ENCODE results near the gene TRMT44.
"Not testable (repeated sequence)": the region's sequence is repeated elsewhere in the genome, so short reads cannot be mapped to it uniquely, and the experiment has no call there.

The TRMT44 gene

GRCh38 chr4:8471211-8471875 lies 30.8 kb downstream of the TRMT44 start:
- no peak for DNase-seq

DNA sequence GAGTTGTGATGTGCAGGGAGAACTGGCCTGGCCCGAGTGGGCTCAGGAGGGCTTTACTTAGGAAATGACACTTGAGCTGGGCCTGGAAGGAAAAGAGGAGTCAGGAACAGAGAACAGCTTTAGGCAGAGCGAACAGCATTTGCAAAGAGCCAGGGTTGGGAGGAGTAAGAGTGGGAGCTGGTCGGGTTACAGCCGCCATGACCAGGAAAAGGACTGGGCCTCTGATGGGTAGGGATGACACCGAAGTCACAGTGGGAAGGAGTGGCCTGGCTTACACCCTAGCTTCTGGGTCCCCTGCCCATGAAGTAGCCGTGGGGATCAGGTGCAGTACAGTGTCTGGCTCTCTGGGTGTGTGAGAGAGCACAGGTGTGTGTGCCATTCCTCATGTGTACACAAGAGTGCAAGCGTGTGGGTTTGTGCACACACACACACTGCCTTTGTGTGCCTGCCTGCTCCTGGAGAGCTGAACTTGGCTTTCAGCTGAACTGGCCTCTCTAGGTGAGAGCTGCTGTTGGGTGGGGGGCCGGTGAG lies 31.6 kb downstream of the TRMT44 start:
- no peak for DNase-seq

- DNase-seq, result no peak
Observed at GRCh38 chr4:8472689-8473197, 32.2 kb downstream of the TRMT44 start.

GRCh38 chr4:8473198-8473919 lies 32.8 kb downstream of the TRMT44 start:
- no peak for DNase-seq

DNA sequence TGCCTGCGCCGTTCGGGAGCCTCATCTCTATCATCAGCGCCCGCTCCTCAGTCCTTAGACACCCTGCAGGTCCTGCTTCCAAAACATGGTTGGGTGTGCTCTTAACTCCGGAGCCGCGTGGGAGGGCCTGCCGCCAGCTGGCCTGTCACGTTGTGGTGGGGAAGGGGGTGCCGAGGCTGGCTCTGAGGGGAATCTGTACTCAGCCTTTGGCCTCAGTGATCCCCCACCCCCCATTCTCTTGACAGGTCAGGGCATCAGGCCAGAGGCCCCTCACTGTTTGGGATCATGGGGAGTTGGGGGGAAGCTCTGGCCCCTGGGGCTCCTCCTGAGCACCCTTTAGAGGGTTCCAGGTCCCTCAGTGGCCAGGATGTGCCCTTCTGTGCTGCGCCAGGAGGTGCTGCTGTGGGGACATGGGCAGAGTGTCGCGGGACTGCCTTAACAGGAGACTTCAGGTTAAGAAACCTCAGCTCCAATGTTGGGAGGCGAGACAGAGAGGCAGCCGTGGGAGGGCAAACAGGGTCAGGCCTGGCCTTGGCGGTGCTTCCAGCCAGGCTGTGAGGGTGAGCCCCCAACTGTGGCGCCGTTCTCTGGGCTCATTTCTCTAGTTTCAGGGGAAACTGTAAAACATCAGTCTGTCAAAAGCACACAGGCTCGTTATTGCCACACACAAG lies 33.5 kb downstream of the TRMT44 start:
- DNase-seq, result no peak

DNA sequence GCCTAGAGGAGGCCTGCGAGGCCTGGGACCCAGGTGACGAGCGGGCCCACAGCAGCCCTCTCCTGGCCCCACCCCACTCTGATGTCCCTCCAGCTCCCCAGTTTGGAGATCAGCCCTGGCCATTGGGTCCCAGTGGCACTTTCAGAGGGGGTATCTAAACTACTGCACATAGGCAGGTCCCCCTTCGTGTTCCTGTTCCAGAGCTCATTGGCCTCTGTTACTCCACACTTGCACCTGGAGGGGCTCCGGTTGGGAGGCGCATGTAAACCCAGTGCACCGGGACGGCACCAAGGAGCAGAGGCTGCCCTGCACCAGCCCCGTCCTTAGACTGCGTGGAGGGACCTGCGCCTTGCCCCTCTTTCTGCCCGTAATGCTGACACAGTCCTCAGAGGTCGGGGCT lies 34.3 kb downstream of the TRMT44 start:
- no peak for DNase-seq

GRCh38 chr4:8475751-8476575 lies 35.4 kb downstream of the TRMT44 start:
- no peak for DNase-seq

DNA sequence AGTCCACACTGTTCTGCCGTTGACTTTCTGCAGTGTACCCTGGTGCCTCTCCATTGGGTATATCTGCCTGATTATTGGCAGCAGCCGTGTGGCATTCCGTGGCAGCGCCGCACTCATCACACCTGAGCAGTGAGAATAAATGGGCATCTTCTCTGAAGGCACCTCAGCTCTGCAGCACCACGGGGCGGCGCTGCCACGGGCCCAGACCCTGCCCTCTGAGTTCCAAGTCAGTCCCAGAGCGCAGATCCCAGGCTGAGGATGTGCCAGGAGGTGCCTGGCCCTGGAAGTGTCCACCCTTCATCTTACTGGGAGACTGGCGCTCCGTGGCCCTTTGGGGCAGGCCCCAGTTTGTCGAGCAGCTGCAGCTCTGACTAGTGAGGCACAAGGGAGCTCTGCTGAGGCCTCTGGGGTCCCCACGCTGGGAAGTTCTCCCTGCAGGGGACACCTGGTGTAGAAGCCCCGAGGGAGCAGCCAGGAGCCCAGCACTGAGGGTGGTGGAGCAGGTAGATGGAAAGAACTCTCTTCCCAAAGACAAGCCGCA lies 36.6 kb downstream of the TRMT44 start:
- no peak for DNase-seq

GRCh38 chr4:8477676-8478075 lies 37.1 kb downstream of the TRMT44 start:
- DNase-seq, result no peak

DNA sequence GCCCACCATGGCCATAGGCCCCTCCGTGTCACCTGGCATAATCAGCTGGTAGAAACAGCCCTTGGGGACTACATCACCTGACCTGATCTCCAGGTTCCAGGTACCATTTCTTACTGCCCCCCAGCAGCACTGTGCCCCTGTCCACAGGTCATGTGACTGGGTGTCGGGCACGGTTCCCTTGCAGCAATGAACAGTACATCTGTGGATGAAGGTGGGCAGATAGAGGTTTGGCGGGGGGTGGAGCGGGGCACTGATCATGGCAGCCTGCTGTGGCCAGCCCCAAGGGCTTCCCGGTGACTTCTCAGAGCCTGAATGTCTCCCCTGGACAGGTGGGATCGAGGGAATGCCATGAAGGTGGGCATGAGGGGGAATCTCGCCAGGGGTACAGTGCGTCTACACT lies 37.8 kb downstream of the TRMT44 start:
- DNase-seq, result no peak

DNA sequence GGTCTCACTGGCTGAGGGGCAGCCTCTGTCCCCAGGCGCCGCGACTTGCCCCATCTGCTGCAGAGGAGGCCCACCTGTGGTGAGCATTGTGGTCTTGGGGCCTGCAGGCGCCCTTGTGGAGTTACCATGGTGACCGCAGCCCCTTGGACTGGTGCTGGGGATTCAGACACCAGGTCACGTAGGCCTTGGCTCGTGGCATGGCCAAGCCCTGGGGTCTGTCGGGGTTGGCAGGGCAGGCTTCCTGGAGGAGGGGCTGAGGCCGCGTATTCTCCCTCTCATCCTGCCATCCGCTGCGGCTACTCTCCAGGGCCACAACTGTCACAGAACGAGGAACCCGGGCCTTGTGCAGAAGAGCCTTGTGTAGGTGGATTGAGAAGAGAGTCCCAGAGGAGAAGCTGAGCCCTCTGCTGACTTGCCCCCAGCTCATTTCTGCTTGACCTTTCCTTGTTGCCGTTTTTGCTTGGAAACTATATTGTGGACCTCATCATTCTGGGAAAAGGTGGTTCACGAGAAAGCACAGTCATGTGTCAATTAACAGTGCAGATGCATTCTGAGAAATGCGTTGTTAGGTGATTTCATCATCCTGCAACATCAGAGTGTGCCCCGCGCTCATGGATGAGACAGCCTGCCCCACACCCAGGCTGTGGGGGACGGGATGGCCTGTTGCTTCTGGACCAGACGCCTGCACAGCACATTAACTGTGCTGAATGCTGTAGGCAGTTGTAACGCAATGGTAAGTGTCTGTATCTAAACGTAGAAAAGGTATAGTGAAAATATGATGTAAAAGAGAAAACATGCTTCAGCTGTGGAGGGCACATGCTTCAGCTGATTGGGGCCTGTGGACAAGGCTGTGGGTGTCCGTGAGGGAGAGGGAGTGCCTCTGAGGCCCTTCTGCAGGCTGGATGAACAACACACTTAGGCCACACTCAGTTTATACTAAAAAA lies 38.5 kb downstream of the TRMT44 start:
- DNase-seq, result no peak

- DNase-seq, result no peak
Observed at GRCh38 chr4:8480221-8480620, 39.6 kb downstream of the TRMT44 start.

DNA sequence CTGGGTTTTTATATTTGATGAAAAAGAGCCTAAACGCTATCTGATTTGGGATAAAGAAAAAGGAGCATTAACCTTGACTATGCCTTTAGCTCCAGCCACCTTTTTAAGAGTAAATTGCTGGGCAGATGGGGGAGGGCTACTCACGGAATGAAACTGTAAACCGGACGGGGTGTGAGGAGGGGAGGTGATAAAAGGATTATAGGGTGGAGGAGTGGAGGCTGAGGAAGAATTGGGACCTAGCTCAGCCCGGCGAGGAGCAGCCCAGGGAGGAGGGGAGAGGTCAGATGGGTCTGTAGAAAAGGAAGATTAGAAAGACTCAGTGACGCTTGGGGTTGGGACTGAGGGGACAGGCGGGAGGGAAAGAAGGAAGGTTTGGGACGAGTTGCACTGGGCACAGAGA lies 46.1 kb downstream of the TRMT44 start:
- not testable (repeated sequence) for DNase-seq

- DNase-seq, result no peak
Observed at GRCh38 chr4:8488791-8489369, 48.3 kb downstream of the TRMT44 start.

DNA sequence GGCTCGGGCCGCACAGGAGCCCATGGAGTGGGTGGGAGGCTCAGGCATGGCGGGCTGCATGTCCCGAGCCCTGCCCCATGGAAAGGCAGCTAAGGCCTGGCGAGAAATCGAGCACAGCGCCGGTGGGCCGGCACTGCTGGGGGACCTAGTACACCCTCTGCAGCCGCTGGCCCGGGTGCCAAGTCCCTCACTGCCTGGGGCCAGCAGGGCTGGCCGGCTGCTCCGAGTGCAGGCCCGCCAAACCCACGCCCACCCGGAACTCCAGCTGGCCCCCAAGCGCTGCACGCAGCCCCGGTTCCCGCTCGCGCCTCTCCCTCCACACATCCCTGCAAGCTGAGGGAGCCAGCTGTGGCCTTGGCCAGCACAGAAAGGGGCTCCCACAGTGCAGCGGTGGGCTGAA lies 50.9 kb downstream of the TRMT44 start:
- DNase-seq, result not testable (repeated sequence)

- DNase-seq, result no peak
Observed at GRCh38 chr4:8492174-8492573, 51.6 kb downstream of the TRMT44 start.

DNA sequence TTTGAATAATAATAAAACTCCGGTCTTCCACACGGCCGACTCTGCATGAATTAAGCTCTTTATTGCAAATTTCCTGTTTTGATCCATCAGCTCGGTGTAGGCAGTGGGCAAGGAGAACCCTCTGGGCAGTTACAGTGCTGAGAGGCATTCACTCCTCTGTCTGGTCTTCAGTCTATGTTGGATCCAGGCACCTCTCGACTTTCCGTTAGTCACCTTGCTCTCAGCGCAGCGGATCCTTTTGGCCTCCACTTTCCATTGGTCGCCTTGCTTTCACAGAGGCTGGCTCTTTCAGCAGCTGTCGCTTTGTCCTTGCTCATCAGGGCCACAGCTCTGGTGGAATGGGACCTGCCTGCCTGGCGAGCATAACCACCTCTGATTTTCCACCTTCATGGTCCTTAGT lies 52.9 kb downstream of the TRMT44 start:
- DNase-seq, result no peak

GRCh38 chr4:8494218-8494617 lies 53.6 kb downstream of the TRMT44 start:
- DNase-seq, result no peak

- DNase-seq, result no peak
Observed at GRCh38 chr4:8494983-8495548, 54.5 kb downstream of the TRMT44 start.

DNA sequence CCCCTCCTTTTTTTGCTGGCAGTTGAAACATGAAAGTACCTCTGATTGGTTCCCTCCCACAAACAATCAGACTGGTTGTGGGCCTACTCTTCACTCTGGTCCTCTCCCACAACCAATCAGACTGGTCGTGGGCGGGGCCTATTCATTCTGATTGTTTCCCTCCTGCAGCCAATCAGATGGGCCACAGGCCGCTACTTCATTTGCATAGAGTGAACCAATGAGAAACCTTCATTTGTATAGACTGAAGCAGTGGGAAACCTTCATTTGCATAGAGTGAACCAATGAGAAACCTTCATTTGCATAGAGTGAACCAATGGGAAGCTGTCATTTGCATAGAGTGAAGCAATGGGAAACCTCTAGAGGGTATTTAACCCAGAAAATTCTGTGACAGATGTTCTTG lies 55.2 kb downstream of the TRMT44 start:
- DNase-seq, result no peak

DNA sequence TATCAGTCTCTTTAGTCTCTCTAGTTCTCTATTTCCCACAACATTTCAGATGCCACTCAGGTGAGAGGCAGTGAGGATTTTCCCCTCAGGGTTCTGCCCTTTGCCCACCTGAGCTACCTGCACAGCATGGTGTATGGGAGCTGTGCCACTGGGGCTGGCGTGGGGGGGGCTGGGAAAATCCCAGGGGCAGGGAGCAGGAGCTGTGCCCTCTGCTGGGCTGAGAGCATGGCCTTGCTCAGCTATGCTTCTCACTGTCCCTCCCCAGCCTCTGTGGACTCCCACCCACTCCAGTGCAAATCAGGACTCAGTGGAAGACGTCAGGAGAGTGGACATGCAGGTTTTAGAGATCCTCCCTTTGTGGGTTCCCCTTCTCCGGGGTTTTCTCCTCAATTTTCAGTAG lies 57.2 kb downstream of the TRMT44 start:
- DNase-seq, result no peak
